HepG2 (cell line): ENCODE results near the gene ELMOD3. TPM values are rescaled to one million over a fixed set of nuclear protein-coding genes. Genes with fewer than 3 reads are reported as not detected.

Experiments
- ARNT ChIP-seq: fragments of 450-650 bp; IDR thresholded peaks from 2 replicates; pipeline ENCODE4 v1.6.1; 2017
- DMAP1 ChIP-seq: IDR thresholded peaks from 2 replicates; pipeline ENCODE4 v1.6.1; 2016
- DNMT1 ChIP-seq: sonication (generic); formaldehyde crosslinking; IDR thresholded peaks from 2 replicates; pipeline ENCODE4 v1.5.1; 2020; ENCODE audit warnings: mild to moderate bottlenecking, missing genetic modification reagents
- GTF2F1 ChIP-seq: fragments of 150-350 bp; IDR thresholded peaks from 2 replicates; pipeline ENCODE4 v1.6.1; 2014; ENCODE audit warnings: low read length
- KDM1A ChIP-seq: IDR thresholded peaks from 2 replicates; pipeline ENCODE4 v1.6.1; 2016; ENCODE audit warnings: missing compliant biosample characterization
- KDM6A ChIP-seq: IDR thresholded peaks from 2 replicates; pipeline ENCODE4 v1.6.1; 2016; ENCODE audit warnings: low read depth
- KLF9 ChIP-seq: IDR thresholded peaks from 2 replicates; pipeline ENCODE4 v1.6.1; 2016; ENCODE audit warnings: low read depth
- LCORL ChIP-seq, 2 experiments: fragments of 450-650 bp in 1 of 2; sonication (generic) in 1 of 2; formaldehyde crosslinking in 1 of 2; IDR thresholded peaks; 2 replicates each; pipeline versions ENCODE4 v1.5.0 to v1.6.1; 2017 to 2020; ENCODE audit warnings: antibody characterized with exemption in 1 of 2, missing genetic modification reagents in 1 of 2
- MAF1 ChIP-seq: sonication (generic); formaldehyde crosslinking; IDR thresholded peaks from 2 replicates; pipeline ENCODE4 v1.5.0; 2020; ENCODE audit warnings: missing genetic modification reagents, borderline replicate concordance
- MIXL1 ChIP-seq: IDR thresholded peaks from 2 replicates; pipeline ENCODE4 v1.6.1; 2016
- MLLT10 ChIP-seq: sonication (generic); formaldehyde crosslinking; IDR thresholded peaks from 2 replicates; pipeline ENCODE4 v1.4.0; 2020; ENCODE audit warnings: missing genetic modification reagents
- MYNN ChIP-seq: sonication (generic); formaldehyde crosslinking; IDR thresholded peaks from 2 replicates; pipeline ENCODE4 v1.4.0; 2020; ENCODE audit warnings: mild to moderate bottlenecking, low read depth, missing genetic modification reagents
- NBN ChIP-seq: fragments of 450-650 bp; conservative IDR thresholded peaks from 2 replicates; pipeline ENCODE4 v1.6.1; 2017
- PBX3 ChIP-seq: sonication (generic); formaldehyde crosslinking; IDR thresholded peaks from 2 replicates; pipeline ENCODE4 v1.8.1; 2023; ENCODE audit warnings: missing genetic modification reagents, inconsistent platforms, borderline replicate concordance
- SAFB2 ChIP-seq: sonication (generic); formaldehyde crosslinking; IDR thresholded peaks from 2 replicates; pipeline ENCODE4 v1.5.1; 2020; ENCODE audit warnings: missing genetic modification reagents, low read depth, mild to moderate bottlenecking, borderline replicate concordance
- SP2 ChIP-seq: sonication (generic); formaldehyde crosslinking; IDR thresholded peaks from 2 replicates; pipeline ENCODE4 v1.5.1; 2020; ENCODE audit warnings: mild to moderate bottlenecking, missing genetic modification reagents
- STAT6 ChIP-seq: sonication (generic); formaldehyde crosslinking; IDR thresholded peaks from 2 replicates; pipeline ENCODE4 v1.4.0; 2020; ENCODE audit warnings: missing genetic modification reagents, mild to moderate bottlenecking, borderline replicate concordance
- TBX3 ChIP-seq: fragments of 450-650 bp; IDR thresholded peaks from 2 replicates; pipeline ENCODE4 v1.6.1; 2017; ENCODE audit warnings: antibody characterized with exemption, mild to moderate bottlenecking, inconsistent platforms, borderline replicate concordance
- TSC22D2 ChIP-seq: sonication (generic); formaldehyde crosslinking; IDR thresholded peaks from 2 replicates; pipeline ENCODE4 v1.5.1; 2020; ENCODE audit warnings: missing genetic modification reagents, mild to moderate bottlenecking, borderline replicate concordance
- ZFP36 ChIP-seq: fragments of 150-350 bp; IDR thresholded peaks from 2 replicates; pipeline ENCODE4 v1.6.1; 2018; ENCODE audit warnings: borderline replicate concordance, low read length, low read depth; ENCODE audit not compliant: partially characterized antibody
- ZNF275 ChIP-seq: sonication (generic); formaldehyde crosslinking; IDR thresholded peaks from 2 replicates; pipeline ENCODE4 v1.8.0; 2022; ENCODE audit warnings: missing genetic modification reagents, mild to moderate bottlenecking, inconsistent platforms, borderline replicate concordance
- ZNF484 ChIP-seq: sonication (generic); formaldehyde crosslinking; IDR thresholded peaks from 2 replicates; pipeline ENCODE4 v1.5.1; 2020; ENCODE audit warnings: mild to moderate bottlenecking, low read depth, missing genetic modification reagents, borderline replicate concordance
- ZNF598 ChIP-seq: sonication (generic); formaldehyde crosslinking; IDR thresholded peaks from 2 replicates; pipeline ENCODE4 v1.5.1; 2020; ENCODE audit warnings: mild to moderate bottlenecking, missing genetic modification reagents, borderline replicate concordance
- ZNF639 ChIP-seq: conservative IDR thresholded peaks from 2 replicates; pipeline ENCODE4 v1.6.1; 2018; ENCODE audit warnings: missing genetic modification reagents
- polyA plus RNA-seq, 8 experiments: library from polyadenylated mRNA; depleted of rRNA in 3 of 8; stranded (reverse) in 7 of 8; unstranded in 1 of 8; fragments of >200 nt; fragmentation: Illumina TruSeq in 4 of 8; extraction: Trizol in 4 of 8; gene quantifications; 2 replicates each; pipeline versions ENCODE4 v1.2.1 to v1.2.3, GENCODE V29; 2011 to 2016; ENCODE audit warnings: low read depth in 4 of 8, missing spikeins in 1 of 8, mixed read lengths in 1 of 8; ENCODE audit not compliant: insufficient read depth in 1 of 8
- total RNA-seq, 5 experiments: library from RNA; depleted of rRNA; stranded (reverse); fragments of >200 nt; fragmentation: Illumina TruSeq; extraction: Trizol; gene quantifications; 2 replicates each; pipeline ENCODE4 v1.2.3, GENCODE V29; 2016; ENCODE audit warnings: low read depth in 1 of 5

Gene ELMOD3
- total and polyA plus RNA-seq, 2 of the 13 experiments (the other 11 are each of a cell fraction or from before 2014, with no cell fraction given), result 13.3 to 19.5 TPM

GRCh38 chr2:85420536-85421259 lies 66.1 kb downstream of the ELMOD3 start (continued):
- TF ChIP-seq ZNF275 (no peak), ARNT (no peak), MLLT10 (no peak), DMAP1 (CRISPR knock-in tag) (no peak), STAT6 (no peak), ZFP36 (no peak), DNMT1 (CRISPR knock-in tag) (no peak), MYNN (CRISPR knock-in tag) (no peak), MAF1 (CRISPR knock-in tag) (no peak), SAFB2 (CRISPR knock-in tag) (no peak), NBN (no peak), KDM1A (CRISPR knock-in tag) (0 out of 2 replicates have a peak, but pooled peaks have one; percentile 70), LCORL (IDR thresholded peaks at IDR 0.05) (no peak), LCORL (CRISPR knock-in tag; IDR thresholded peaks at IDR 0.05) (peak; percentile 98), KDM6A (CRISPR knock-in tag) (no peak), MIXL1 (CRISPR knock-in tag) (peak; percentile 64; the same call in 1 of the 2 replicates), KLF9 (CRISPR knock-in tag) (peak; percentile 95), PBX3 (no peak), ZNF639 (CRISPR knock-in tag) (peak; percentile 44; the same call in 1 of the 2 replicates), TSC22D2 (CRISPR knock-in tag) (peak; percentile 37; the same call in 1 of the 2 replicates), ZNF484 (CRISPR knock-in tag) (no peak), GTF2F1 (no peak), TBX3 (no peak), SP2 (CRISPR knock-in tag) (no peak), ZNF598 (CRISPR knock-in tag) (0 out of 2 replicates have a peak, but pooled peaks have one; percentile 5)
